ENCODE data around the gene ZNF219. TPM values are rescaled to one million over a fixed set of nuclear protein-coding genes. Genes with fewer than 3 reads are reported as not detected.

The ZNF219 gene
- total RNA-seq, 1 experiment from 2014 or later: 84.5 TPM

DNA sequence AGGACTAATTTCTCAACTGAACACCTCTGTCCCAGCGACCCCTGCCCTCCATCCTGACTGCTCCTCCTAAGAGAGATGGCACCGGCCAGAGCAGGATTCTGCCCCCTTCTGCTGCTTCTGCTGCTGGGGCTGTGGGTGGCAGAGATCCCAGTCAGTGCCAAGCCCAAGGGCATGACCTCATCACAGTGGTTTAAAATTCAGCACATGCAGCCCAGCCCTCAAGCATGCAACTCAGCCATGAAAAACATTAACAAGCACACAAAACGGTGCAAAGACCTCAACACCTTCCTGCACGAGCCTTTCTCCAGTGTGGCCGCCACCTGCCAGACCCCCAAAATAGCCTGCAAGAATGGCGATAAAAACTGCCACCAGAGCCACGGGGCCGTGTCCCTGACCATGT lies 55.5 kb downstream of the ZNF219 start:
- Histone ChIP-seq H2BK12ac (ENCODE audit: insufficient read length, low read depth, low read length) (no peak overlapping the region), H2BK15ac (ENCODE audit: low read depth, low read length) (no peak overlapping the region), H2BK5ac (ENCODE audit: insufficient read length, low read length) (no peak overlapping the region), H3K27me3 (ENCODE audit: insufficient read depth, low read length) (no peaks in the 10 kb centered on the region), H3T11ph (ENCODE audit: low read length) (no peak overlapping the region), H2AK5ac (ENCODE audit: insufficient read length, low read length) (no peak overlapping the region), H4K91ac (ENCODE audit: insufficient read length, low read depth, low read length) (no peak overlapping the region), H2AFZ (ENCODE audit: low read length) (no peak overlapping the region), H3K4me2 (ENCODE audit: insufficient read depth, insufficient read length, low read length) (no peak overlapping the region), H3K9ac (ENCODE audit: extremely low read depth, insufficient read length, low read length) (no peak overlapping the region), H4K8ac (replicated peaks; ENCODE audit: insufficient read length, low read depth, low read length) (no peak overlapping the region), H3K14ac (ENCODE audit: insufficient read depth, low read length) (no peak overlapping the region), H3K4ac (ENCODE audit: low read depth, low read length) (no peak overlapping the region), H2BK20ac (ENCODE audit: low read depth, low read length, poor library complexity, severe bottlenecking) (no peak overlapping the region), H3K18ac (ENCODE audit: insufficient read length, low read depth, low read length) (no peak overlapping the region), H3K56ac (ENCODE audit: insufficient read length, low read depth, low read length) (no peak overlapping the region), H3K79me1 (ENCODE audit: insufficient read depth, low read depth, low read length, poor library complexity, severe bottlenecking) (no peaks in the 10 kb centered on the region), H4K5ac (ENCODE audit: insufficient read length, low read depth, low read length) (no peak overlapping the region), H3K79me2 (ENCODE audit: insufficient read depth, low read length) (no peaks in the 10 kb centered on the region), H3K9me3 (ENCODE audit: control insufficient read depth, low read depth, low read length) (no peaks in the 10 kb centered on the region), H2BK120ac (ENCODE audit: low read depth, low read length, poor library complexity, severe bottlenecking) (no peak overlapping the region), H3K27ac (ENCODE audit: insufficient read length, low read depth, low read length) (no peak overlapping the region), H3K4me1 (ENCODE audit: insufficient read depth, low read length) (peaks cover 5% of the 10 kb centered on the region), H3K23ac (ENCODE audit: insufficient read length, low read depth, low read length) (no peak overlapping the region), H3K23me2 (ENCODE audit: insufficient read length, low read depth, low read length, poor library complexity, severe bottlenecking) (no peaks in the 10 kb centered on the region), H4K20me1 (ENCODE audit: control insufficient read depth, insufficient read depth, insufficient read length) (no peaks in the 10 kb centered on the region)
- DNase-seq: no peak
- WGBS (ENCODE audit: extremely low coverage, insufficient read length, low lambda C conversion rate): no CpG with 5 or more reads among the region's 8 CpGs
- peaks cover 28% of the 10 kb centered on the region for H3K27me3 Mint-ChIP-seq (ENCODE audit: low read depth)
- no peak overlapping the region for H3K4me3 Mint-ChIP-seq
- TF ChIP-seq, protein P1, sequence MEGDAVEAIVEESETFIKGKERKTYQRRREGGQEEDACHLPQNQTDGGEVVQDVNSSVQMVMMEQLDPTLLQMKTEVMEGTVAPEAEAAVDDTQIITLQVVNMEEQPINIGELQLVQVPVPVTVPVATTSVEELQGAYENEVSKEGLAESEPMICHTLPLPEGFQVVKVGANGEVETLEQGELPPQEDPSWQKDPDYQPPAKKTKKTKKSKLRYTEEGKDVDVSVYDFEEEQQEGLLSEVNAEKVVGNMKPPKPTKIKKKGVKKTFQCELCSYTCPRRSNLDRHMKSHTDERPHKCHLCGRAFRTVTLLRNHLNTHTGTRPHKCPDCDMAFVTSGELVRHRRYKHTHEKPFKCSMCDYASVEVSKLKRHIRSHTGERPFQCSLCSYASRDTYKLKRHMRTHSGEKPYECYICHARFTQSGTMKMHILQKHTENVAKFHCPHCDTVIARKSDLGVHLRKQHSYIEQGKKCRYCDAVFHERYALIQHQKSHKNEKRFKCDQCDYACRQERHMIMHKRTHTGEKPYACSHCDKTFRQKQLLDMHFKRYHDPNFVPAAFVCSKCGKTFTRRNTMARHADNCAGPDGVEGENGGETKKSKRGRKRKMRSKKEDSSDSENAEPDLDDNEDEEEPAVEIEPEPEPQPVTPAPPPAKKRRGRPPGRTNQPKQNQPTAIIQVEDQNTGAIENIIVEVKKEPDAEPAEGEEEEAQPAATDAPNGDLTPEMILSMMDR (conservative IDR thresholded peaks at IDR 0.05): no peak
- no peaks in the 10 kb centered on the region for H3K9me3 Mint-ChIP-seq
- no peaks in the 10 kb centered on the region for H3K36me3 Mint-ChIP-seq (ENCODE audit: insufficient read depth in 1 of 3, low read depth in 3 of 3)
- H3K27ac Mint-ChIP-seq: no peak overlapping the region
- H3K4me1 Mint-ChIP-seq: peaks cover 24 to 26% of the 10 kb centered on the region in 2 experiments

All from H9 (cell line).